GM12801 (cell line): ENCODE data around the gene MAP4K3.

Source experiments
- CTCF ChIP-seq: IDR thresholded peaks from one replicate; pipeline ENCODE4 v1.5.1; 2011; ENCODE audit warnings: control low read depth; ENCODE audit not compliant: insufficient read length; ENCODE audit errors: extremely low read depth

MAP4K3 gene

GRCh38 chr2:39386064-39386463 is 51.0 kb downstream of the MAP4K3 start:
- TF ChIP-seq CTCF: no peak

GRCh38 chr2:39385172-39385571 is 51.9 kb downstream of the MAP4K3 start:
- no peak for TF ChIP-seq CTCF

GRCh38 chr2:39383146-39383545 is 53.9 kb downstream of the MAP4K3 start:
- TF ChIP-seq CTCF: no peak

GRCh38 chr2:39381653-39382052 is 55.4 kb downstream of the MAP4K3 start:
- TF ChIP-seq CTCF: no peak

- no peak for TF ChIP-seq CTCF
Observed at GRCh38 chr2:39380525-39381150, 56.4 kb downstream of the MAP4K3 start.

- TF ChIP-seq CTCF: no peak
Observed at GRCh38 chr2:39379643-39380524, 57.2 kb downstream of the MAP4K3 start.

- no peak for TF ChIP-seq CTCF
Observed at GRCh38 chr2:39378968-39379367, 58.1 kb downstream of the MAP4K3 start.
